HG02970 (cell line): ENCODE results near the gene SYT6.

Source experiments
- ATAC-seq: cut with Tn5 transposase; IDR thresholded peaks from one replicate; pipeline ENCODE4 v1.9.1; 2021; ENCODE audit warnings: mild to moderate bottlenecking, moderate library complexity, moderate number of reproducible peaks; ENCODE audit not compliant: unreplicated experiment, low FRiP score

The SYT6 gene

DNA sequence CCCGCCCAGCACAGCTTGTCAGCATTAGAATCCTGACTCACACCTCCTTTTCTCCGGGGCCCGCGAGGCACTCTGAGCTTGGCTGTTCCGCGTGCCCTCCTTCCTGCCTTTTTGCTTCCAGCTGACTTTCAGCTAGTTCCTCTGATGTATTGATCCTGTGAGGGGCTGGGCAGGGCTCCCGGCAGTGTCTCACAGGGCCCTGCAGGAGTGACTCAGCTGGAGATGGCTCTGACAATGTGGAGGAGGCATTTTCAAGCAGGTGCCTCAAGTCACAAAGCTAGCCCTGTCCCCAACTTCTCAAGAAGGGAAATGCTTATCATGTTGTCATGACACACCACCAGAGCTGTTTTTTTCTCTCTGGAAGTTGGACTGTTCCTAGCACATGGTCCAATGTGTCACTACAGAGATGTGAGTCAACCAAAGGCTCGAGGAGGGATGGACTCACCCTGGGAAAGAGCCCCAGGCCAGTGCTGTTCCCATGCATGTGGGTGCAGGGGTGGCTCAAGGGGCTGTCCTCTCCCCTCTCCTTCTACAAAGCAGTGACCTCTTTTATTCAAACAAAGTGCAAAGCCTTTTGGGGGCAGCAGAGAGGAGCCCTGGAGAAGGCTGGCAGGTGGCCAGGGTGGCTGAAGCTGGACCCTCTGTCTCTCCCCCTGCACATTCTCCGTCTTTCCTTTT, 30.6 kb downstream of the SYT6 start:
- ATAC-seq, result no peak

DNA sequence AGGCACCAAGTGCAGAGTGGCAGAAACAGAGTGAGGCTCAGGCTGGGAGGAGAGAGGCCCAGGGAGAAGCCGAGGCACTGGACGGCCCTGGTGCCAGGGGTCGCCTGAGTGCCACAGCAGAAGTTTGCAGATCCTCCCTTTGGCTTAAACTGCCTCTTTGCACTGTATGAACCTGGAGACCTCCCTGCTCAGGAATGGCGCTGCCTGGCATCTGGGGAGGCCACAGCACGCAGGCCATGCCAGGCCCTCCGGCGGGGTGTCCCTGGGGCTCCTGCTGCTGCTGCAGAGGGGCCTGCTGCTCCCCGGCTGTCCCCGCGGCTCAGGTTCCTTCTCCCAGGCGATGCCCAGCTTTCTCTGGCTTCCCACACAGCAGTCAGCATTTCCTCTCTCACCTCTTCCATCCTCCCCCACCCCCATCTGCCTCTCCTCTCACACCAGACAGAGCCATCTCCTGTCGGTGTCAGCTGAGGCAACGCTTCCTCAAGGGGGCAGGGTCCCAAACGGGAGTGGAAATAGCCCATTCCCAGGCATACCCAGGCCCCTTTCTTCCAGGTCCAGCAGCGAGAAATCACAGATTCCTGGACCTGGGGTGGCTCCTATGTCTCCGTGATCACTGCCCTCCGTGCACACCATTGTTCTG, 35.2 kb downstream of the SYT6 start:
- ATAC-seq, result no peak

DNA sequence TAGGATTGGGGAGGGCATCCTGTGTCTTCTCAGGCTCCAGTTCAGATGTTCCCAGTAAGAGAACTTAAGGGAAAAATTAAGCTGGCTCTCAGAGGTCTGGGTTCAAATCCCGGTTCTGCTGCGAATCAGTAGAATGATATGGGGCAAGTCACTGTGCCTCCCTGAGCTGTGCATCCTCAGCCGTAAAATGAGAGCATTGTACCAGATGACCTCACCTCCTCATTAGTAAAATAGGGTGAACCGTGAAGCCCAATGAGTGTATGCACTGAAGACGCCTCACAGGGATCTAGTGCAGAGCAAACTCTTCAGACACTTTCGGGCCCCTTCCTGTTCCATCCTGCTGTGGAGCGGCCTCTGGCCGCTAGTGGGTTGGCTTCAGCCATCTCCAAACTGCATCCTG, 36.0 kb downstream of the SYT6 start:
- ATAC-seq, result no peak

DNA sequence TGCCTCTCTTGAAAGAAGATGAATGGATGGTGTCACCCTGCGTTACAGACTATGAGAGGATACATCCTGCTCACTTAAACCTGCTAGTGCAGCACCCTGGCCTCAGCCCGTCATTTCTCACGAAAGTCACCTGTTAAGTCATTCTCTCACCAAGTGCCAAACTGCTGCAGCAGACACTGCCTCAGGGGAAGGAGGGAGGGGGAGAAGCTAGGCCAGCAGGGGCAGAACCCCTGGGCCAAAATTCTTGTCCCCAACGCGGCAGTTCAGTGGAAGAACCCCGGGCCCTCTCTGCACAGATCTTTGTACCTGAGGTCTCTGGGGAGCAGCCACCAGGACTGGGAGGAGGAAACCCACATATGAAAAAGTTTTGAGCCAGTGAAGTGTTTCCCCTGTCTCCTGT, 37.6 kb downstream of the SYT6 start:
- no peak for ATAC-seq

DNA sequence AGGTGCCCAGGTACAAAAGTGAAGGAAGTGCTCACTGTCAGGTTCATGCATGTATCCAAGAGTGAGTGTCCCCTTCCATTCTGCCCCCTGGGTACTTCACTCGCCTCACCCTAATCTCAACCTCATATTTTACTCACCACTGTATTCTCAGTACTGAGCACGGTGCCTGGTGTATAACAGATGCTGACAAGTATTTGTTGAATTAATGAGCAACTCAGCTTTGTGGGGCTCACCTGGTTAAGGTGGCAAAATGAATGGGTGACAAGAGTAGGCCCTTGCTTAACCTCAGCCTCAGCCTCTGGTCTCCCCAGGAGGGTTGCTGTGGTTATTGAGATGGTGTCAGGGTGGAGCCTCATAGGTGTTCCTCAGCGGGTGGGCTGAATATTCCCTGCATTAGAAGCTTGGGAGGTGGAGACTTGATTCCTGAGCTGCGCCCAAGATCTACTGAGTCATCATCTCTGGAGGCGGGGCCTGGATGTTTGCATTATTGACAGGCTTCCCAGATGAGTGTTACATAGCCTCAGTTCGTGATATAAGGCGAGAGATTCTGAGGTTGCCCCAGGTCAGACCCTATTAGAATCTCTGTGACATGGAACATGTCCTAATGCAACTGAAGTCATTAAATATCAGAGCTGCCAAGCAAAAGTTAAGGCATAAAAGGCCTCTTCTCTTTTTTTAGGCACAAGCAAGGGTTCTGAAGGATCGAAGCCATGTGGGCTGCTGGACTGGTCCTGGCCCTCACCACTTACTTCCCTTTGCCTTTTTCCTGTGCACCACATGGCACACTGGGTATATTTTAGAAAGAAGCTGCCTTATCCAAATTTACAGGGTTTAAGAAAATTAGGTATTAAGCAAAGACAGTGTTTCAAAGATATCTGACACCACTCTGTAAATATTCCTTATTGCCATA, 39.2 kb downstream of the SYT6 start:
- ATAC-seq, result no peak

DNA sequence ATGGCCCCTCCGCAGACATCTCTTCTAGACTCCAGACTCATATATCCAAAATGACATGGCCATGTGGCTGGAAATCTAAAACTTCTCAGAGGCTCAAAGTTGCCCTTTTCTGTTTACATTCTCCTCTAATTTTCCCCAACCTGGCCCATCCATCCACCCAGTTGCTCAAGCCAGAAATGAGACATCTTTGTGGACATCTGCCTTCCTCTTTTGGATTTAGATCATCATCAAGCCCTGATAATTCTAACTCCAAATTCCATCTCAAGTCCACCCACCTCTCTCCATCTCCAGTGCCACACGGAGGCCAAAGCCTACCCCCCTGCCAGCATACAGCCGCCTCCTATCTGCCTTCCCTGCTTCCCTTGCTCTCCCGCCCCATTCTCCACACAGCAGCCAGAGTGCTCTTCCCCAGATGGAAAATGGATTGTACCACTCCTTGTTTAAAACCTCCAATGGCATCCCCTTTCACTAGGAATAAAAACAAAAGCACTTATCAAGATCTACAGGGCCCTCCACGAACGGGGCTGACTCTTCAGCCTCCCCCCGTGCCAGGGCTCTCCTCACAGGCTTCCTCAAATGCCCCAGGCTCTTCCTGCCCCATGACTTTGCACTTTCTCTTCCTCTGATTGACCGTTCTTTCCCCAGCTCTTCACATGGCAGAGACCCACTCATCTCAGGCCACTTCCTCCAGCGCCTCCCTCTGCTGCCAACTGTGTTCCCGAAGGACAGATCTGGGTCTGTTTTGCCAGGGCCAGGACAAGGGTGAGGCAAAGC, 40.1 kb downstream of the SYT6 start:
- no peak for ATAC-seq

DNA sequence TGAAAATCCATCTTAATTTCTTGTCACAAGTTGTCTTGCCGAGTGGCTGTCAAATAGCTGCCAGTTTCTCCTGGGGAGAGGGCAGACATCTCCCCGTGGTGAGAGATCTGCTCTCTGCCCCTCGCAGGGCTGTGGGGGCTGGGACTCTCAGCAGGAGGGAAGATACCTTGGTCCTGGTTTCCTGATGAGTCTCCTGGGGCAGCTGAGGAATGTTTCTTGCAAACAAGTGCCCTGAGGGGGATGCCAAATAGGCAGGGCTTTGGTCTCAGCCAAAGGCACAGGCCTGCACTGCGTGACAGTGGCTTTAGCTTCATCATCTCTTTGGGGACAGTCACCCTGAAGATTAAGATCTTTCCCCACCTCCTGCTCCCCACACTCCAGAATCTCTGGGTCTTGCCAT, 40.9 kb downstream of the SYT6 start:
- no peak for ATAC-seq

DNA sequence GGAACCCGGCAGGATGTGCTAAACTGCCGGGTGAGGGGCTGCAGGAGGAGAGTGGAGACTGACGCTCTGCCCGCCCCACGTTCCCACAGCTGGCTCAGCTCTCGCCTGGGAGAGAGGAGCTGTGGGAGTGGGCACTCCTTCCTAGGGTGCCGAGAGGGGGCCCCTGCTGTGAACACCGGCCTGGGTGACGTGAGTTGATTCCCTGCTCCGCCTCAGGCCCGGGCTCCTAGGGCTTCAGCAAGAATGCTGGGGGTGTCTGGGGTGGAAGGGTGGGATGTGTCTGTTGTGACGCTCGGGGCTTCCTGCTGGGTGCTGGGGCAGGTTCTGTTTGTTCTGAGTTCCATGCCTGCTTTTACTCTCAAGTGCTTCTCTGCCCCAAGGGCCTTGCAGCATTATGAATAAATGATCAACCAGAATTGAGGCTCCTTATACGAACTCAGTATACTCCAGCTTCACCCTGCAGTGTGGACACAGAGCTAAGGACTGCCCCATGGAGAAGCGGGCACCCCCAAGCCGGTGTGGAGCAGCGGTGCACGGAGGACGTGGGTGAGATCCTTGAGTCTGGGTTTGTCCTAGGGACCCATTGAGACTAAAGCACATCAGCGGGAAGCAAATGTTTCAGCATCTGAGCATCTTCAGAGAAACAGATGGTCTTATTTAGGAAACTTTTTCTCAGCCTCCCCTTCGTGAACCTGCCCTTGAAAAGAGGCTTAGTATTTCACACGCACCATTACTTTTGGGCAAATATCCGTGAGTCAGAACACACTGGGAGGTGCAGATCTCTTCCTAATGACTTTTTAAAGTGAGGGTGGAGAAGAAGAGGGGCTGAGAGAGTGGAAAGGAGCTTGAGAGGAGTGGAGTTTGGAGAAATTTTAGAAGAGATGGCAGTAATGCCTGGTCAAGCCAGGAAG, 41.7 kb downstream of the SYT6 start:
- ATAC-seq, result no peak

DNA sequence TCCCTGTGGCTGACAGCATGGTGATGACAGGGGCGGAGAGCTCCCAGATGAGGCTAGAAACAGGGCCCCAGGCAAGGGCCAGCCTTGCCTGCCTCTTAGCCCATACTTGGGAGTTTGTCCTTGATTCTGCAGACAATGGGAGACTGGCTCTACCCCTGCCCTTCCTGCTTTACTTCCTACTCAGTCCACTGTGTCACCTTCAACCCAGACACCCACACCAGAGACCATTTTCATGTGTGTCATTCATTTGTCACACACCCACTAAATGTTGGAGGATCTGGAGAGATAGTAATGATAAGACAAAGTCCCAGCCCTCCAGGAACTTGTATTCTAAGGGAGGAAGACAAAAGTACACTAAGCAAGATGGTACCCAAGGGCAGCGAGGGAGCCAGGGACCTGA, 43.7 kb downstream of the SYT6 start:
- ATAC-seq, result no peak

DNA sequence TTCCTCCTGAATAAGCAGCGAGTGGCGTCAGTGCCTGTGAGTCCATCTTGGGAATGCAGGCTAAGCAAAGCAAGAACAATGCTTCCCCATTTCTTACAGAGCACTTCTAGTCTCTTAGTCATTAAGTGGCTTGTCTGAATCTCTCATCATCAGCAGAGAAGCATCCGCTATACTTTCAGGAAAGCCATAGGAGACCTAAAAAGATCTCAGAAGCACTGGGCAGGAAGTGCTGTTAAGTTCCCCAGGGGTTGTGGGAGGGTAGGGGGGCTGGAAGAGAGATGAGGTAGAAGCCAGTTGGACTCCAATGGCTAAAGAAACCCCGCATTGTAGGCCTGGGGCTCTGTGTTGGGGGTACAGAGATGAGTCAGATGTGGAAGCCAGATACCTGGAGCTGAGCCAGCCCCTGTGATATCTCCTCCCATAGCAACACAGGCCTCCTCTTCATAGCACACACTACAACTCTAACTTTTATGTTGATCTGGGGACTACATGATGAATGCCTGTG, 44.9 kb downstream of the SYT6 start:
- ATAC-seq, result peak; percentile 52

DNA sequence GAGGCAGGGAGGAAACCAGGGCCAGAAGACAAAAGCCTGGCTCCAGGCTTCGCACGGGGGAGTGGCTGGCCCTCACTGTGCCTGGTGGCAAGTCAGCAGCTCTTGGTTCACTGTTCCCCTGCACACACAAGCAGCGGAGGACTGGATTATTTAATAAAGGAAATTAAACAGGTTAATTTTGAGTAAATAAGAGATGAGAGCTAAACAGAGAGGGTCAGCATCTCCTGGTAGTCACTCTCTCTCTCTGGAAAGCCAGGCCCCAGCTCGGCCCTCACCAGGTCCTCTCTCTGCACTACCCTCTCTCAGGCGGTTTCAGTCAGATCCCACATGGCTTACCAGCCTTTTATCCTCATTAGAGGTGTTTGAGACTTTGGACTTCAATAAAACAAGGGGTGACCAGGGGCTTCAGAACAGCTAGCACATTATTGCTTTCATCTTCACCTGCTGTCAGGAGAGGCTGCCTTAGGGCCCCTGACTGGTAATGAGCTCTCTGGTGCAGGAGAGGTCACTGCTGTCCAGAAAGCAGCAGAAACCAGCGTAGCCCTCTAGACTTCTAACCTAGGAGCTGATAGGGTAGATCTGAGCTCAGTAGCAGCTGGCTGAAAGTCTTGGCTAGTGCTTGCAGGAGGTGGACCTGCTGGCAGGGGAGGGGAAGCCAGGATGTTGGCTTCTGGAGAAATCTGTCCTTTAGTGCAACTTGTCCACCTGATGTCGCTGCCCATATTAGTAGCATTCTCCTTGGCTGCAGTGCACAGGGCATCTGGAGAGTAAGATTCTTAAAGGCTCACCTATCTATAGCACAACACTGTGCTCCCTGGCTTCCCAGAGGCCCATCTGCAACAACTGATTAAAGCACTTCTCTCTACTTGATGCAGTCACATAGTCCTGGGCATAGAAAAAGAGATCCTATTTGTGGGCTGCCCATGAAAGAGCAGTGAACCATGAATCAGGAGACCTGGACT, 45.9 kb downstream of the SYT6 start:
- ATAC-seq, result no peak

DNA sequence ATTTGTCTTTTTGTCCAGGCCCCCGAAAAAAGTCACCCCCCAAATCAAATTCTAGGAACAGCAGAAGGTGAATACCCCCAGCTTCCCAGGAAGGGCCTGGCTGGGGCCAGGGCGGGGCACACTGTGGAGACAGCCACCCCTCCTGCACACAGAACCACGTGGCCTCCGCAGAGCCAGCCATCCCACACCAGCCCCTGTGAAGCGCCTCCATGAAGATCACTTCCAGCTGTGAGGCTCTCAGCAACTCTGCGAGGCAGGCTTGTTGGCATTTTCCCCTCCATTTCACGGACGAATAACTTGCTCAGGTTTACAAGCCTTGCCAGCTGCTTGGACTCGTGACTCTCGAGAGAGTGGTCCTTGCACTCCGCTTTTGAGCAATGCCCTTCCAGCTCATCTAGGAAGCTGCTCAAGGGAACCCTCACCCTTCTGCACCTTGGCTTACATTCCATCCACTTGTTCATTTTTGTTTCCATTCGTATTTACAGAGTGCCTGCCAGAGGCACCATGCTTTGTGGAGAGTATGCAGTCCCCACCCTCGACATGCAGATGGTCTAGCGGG, 48.2 kb downstream of the SYT6 start:
- no peak for ATAC-seq

DNA sequence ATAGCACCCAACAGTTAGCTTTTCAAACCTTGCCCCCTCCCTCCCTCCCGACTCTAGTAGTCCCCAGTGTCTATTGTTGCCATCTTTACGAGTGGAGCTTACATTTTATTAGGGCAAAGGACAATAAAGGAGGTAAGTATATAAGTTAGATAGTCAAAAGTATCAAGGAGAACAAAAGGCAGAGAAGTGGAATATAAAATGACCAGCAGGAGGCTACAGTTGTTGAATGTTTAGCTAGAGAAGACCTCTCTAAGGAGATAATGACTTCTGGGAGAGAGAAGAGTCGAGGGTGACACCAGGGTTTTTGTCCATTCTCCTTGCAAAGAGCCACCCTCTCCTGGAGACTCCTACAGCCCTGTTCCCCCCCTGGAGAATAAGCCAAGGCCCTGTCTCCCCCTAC, 48.7 kb downstream of the SYT6 start:
- no peak for ATAC-seq

DNA sequence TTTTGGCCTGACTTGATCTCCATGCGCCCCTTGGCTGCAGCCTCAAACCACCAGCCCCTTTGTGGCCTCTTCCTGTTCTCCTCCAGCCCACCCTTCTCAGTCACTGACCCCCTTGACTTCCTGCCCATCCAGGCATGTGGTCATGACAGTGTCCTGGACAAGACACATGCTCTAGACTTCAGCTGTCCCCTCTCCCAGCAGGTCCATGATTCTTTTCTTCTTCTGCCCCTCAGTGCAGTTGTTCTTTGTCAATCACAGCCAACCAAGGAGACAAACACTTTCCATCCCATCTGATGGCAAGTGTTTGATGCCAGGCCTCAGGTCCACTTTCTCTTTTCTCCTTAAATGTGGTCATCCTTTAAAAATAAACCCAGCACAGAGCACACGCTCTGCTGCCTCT, 49.7 kb downstream of the SYT6 start:
- ATAC-seq, result no peak

DNA sequence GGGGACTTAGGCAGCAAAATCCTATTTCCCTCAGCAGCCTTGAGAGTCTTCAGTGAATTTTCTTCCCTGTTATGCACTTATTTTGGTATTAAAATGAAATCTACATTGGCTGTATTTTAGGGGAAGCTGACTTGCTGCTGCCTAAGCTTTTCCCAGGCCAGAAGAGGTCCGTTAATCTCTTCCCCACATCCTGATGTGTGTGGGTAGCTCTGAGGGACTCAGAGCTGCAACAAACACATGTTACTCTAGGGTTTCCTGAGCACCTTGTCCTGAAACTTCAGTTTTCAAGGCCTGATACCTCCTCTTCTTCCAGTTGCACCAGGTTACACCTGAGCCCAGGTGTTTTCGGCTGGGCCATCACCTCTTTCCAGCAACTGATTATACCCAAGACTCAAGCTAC, 51.5 kb downstream of the SYT6 start:
- no peak for ATAC-seq

DNA sequence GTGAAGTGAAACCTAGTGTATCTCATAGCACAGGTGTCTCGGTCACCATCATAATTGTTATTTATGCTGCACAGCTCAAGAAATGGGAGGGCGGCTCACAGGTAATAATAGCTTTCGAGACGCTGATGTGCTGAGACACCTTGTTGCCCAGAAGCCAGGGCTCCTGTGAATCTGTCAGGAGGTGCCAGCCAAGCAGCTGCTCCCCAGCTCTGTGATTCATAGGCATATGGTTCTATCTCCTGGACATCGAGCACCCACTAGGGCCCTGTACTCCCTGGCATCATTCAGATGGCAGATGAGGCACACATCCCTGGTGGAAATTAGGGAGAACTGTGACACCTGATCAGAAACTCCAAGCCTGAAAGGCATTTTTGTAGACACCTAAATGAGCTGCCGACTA, 53.5 kb downstream of the SYT6 start:
- ATAC-seq, result no peak

DNA sequence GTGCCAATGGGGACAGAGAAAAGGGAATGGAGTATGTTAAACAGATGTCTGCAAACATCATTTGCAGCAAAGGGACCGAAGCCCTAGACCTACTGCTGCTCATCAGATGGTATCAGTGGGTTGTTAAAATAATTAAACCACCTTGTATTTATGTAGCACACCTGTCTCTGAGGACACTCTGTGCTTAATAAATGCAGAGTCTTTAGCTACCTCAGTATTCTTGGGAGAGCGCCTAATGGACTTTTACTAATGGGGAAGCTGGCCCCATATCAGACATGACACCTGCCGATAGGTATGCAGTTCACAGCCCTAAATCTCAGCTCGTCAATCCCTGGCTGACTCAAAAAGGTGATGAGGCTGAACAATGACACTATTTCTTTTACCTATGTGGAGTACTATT, 54.4 kb downstream of the SYT6 start:
- no peak for ATAC-seq

DNA sequence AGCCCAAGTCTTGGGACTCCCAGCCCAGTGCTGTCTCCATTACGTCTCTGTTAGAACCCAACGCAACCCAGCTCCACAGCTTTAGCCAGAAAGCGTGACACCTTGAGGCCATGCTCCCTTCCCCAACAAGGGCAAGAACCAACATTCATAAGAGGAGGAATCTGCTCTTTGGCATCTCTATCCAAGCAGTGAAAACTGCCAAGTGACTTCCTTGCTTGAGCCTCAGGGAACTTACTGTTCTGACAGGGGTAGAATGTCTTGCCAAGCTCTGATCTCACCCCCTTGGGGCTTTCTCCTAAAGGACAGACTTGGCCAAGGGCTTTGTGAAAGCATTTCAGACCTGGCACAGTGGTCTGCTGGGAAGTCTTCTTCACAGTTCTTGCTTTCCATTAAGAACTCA, 56.6 kb downstream of the SYT6 start:
- ATAC-seq, result no peak
